GM19240 (cell line): ENCODE measurements around the gene CHDH.

Source experiments
- DNase-seq: peaks from one replicate; pipeline ENCODE4 v3.0.0; 2011; ENCODE audit warnings: low spot score; ENCODE audit not compliant: insufficient read length

CHDH gene

DNA sequence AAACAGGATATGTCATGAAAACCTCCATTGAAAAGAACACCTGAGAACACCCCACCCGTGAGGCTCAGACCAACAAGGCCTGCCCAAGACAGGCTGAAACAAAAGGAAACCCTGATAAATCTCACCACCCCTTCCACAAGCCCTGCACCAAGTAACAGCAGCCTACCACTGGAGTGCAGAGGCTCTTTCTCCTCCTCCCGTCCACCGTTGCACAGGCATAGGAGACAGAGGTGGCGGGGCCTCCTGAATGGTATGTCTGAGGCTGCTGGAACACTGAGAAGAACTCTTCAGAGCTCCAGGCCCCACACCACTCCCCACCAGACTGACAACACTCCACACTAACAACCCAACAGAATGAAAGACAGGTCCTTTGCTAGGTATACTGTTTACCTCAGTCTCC, 21.4 kb downstream of the CHDH start:
- DNase-seq: no peak

DNA sequence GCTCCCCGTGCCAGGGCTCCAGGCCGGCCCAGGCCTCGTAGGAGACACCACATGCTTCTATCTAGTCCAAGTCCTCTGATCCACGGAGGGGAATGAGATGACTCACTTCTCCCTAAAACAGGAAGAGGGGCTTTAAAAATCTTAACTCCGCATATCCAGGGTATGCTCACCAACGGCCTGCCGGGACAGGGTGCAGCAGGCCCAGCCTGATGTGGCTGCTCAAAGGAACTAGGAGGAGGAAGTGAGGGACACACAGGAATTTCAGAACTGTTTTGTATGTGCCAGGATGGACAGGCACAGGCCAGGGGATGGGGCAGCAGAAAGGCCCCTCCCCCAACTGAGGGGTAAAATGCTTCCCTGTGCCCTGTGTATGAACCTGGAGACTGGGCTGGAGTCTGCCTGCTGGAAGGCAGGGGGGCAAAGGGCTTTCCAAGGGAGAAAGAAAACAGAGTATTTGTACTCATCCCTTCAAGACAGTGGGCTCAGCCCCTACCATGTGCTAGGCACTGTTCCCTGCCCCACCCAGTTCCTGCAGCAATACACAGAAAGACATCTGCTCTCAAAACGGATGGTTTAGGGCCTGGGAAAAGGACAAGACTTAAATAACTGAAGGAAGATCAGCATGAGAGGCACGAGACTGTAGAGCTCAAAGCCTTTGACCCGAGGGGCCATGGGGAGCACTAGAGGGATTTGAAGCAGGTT, 22.1 kb downstream of the CHDH start:
- no peak for DNase-seq

DNA sequence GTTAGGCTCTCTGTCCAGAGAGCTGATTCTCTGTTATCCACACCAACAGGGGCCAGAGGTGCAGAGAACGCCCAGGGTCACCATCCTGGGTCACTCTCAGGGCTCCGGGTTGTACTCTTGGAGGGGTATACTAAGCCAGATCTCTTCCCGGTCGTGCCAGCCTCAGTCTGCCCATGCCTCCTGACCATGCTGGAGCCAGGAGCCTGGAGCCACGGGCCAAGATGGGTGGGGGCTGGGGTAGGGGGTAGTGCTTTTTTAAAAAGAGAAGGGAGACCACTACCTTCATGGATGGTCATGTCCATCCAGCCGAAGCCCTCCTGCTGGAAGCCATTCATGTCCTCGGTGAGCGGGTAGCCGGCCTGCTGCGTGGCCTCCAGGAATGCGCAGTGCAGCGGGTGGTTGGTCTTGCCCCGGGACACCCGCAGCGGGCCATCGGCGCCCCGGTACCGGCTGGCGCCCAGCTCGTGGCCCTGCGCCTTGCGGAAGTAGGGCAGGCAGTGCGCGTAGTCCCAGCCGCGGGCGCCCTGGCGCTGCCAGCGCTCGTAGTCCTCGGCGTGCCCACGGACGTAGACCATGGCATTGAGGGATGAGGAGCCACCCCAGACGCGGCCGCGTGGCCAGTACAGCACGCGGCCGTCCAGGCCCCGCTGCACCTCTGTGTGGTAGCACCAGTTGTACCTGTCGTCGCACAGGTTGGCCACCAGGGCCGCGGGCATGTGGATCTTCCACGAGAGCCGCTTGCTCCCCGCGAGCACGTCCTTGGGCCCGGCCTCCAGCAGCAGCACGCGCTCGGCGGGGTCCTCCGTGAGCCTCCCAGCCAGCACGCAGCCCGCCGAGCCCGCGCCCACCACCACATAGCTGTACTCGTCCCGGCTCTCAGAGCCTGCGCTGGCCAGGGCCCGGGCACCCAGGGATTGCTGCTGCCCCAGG, 22.9 kb downstream of the CHDH start:
- DNase-seq: no peak

DNA sequence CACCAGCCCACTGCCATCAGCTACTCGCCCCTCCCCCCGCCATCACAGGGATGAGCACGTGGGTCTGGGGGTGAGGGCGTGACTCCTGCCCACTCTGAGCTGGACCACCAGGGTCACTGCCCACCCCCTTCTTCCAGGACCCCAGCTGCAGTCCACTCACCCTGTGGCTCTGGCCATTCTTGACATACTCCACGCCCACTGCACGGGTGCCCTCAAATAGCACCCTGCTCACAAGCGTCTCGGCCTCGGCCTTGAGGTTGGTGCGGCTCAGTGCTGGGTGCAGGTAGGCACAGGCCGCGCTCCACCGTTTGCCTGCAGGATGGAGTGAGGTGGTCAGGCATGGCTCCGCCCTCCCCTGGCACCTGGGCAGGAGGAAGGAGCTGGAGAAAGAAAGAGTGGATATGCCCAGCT, 23.9 kb downstream of the CHDH start:
- no peak for DNase-seq

DNA sequence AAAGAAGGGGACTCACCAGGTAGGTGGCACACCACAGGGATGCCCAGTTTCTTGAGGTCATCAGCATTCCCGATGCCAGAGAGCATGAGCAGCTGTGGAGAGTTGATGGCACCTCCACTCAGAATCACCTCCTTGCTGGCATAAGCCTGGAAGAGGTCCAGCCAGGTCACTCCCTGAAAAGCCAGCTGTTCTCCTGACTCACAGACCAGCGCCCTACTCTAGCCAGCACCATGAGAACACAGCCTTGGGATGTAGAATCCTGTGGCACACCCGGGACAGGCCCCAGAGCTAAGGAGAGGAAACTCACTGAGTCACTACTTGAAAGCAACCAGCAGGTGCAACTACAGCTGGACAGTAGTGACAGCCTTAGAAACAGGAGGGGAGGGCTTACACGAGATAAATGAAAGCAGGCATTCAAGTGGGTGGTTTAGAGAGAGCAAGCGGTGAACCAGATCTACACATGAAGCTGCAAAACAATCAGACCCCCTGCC, 24.5 kb downstream of the CHDH start:
- DNase-seq: no peak

DNA sequence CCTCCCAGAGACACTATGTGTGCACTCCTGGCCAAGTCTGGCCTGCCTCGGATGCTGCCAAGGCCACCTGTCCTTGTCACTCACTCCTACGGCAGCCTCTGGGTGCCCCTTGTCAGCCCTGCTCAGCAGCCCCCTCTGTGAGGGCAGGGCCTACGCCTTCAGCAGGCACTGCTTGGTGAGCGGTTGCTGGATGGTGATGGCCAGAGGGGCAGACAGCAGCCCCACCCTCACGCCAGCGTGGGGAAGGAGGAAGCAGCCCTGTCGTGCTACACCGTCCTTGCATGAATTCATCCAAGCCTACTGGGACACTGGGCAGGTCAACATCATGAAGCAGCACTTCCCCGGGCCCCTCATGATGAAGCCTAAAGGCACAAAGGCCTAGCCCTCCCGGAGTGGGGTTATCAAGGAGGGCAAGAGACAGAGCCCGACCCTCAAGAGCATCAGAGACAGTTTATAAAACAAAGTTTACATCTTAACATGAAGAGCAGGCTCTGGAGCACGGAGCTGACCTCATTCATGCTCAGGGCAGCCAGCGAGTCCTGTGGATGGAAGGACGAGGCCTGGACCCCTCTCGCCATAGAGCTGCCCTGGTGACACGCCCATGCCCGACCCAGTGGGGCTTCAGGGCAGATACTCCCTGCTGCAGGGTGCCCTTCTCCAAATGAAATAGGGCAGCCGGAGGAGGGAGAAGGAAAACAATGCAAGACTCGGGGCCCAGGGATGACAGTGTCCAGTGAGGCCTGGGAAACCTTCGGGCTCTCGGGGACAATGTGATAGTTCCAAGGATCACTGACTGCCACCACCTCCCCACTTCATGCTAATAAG, 25.3 kb downstream of the CHDH start:
- DNase-seq: no peak

DNA sequence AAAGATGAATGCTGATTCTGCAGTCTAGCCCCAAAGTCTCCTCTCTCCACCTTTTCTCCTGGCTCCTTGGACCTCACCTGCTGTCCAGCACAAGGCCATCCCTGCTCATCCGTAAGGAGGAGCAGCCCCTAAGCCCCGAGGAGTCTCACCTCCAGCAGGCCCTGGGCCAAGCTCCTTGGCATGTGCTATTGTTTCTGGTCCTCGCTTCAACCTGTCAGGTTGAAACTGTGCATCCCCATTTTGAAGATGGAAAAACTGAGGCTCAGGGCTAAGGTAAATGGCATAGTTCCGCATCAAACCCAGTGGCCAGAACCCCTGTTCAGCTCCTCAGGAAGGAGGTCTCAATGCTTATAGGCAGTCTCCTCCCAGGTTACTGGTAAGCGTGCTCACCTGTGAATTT, 26.1 kb downstream of the CHDH start:
- DNase-seq: no peak

DNA sequence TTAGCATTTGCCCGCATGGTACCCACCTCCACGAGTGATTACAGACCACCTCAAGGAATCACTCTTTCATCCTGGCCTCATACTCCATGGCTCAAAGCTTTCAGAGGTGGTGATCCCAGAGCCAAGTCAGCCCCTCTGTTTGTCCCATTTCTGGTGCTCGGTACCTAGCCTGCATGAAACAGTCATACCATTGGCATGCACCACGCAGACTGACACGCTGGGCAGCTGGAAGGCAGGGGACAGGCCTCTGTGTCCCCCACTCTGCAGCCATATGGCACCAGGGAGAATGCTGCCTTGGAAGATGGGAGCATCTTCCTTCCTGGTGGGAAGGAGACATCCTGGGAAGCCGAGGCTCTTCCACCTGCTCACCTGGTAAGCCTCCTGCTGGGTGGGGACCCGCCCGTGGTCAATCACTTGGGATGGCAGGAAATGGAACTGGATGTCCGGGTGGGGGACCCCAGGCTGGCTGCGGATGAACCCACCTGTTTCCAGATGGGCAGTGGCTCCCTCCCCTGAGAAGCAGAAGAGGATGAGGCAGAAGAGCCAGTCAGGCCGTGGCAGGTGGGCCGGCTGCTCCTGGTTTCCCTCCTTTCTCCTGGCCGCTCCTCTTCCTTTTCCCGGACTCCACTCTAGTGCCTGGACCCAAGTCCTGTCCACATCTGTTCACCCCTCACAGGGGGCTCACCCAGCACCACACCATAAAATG, 26.9 kb downstream of the CHDH start:
- DNase-seq: no peak

DNA sequence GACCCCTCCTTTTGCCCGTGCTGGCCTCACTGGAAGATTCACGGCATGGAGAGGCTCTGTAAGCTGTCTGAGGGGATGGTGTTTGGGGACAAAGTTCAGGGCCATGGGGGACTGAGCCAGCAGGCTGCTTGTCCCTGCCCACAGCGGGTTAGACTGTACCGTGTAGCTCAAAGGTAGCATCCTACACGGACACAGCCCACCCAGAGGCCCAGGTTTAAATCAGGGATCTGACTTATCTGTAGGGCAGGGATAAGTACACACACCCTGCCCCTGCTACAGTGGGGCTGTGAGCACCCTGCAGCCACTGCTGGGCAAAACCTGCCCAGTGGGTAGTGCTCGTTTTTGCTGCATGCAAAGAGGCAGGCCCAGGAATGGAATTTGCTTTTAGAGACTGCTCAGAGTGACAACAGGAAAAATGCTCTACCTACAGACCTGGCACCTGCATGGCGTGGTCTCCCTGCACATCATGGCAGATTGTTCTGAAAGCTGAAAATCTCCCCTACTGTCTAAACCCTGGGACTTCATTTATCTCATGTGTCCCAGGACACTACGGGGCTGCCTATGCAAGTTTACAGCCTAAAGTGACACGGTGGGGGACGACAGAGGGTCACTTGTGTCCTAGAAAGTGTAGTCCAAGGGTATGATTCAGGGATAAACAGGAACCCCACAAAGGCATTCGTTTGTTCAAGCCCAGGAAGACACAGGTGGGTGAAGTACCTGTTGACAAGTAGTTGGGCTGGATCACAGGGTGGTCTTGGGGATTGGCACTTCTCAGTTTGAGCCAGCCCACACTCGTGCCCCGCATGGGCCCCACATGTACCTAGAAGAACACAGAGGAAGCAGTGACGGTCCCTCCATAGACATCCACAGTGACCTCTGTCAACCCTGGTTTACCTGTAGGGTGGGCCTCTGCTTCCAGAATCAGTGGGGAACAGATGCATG, 27.7 kb downstream of the CHDH start:
- DNase-seq: no peak

DNA sequence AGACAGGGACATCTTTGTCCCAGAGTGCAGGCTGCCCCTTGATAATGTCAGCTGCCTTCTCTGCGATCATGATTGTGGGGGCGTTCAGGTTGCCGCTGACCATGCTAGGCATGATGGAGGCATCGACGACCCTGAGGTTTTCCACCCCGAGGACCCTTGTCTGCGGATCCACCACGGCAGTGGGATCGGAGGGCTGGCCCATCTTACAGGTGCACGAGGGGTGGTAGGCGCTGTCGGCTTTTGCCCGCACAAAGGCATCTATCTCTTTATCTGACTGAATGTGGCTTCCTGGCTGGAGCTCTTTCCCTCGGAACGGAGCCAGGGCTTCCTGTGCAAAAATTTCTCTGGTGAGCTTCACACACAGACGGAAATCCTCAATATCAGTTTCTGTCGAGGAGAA, 28.4 kb downstream of the CHDH start:
- DNase-seq: no peak

DNA sequence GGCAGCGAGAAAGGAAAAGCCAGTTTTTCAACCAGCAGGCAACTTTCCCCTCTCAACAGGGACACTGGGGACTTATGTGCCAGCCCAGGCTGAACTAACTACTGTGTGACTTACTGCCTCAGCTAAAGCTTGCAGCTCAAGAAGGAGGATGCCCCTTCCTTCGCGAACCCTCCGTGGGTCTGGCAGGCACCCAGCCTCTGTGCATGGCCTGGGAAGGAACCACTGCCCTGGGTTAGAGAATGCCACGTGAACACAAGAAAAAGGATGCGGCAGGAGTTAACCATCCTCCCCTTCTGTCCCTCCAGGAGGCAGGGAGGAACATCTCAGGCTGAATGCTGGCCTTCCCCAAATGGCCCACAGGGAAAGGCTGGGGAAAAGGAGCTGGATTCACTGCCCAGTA, 29.0 kb downstream of the CHDH start:
- DNase-seq: no peak

DNA sequence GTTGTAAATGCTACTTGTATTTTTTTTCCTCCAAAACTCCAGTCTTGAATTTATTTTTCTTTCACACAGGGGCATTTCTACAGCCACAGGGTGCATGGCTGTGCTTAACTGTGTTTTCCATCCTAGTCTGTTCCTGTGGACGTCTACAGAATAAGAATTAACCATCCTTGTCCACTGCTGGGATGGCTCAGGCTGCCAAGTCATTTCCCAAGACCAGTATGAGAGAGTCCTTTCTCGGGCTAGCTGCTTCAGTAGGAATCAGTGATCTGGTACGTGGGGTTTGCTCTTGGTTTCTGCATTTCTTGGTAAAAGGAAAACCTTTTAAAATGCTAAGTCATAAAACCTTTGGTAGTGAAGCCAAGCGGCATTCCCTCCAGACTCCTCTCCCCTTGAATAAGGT, 29.8 kb downstream of the CHDH start:
- DNase-seq: no peak

DNA sequence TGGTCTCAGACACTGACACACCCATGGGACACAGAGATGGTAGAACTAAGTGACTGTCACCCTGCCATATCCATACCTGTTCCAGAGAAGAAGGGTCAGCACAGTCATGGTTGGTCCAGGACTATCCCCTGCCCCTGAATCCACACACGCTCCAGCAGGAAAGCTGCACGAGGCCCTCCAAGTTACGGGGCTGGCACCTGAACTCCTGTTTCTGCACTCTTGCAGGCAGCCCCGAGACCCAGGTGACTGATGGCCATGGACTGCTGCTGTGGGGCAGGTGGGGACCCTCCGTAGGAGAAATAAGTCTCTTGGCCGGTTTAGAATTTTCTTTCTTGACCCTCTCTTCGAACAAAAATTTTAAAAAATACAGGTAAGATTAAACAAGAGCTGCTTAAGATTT, 30.6 kb downstream of the CHDH start:
- DNase-seq: no peak

DNA sequence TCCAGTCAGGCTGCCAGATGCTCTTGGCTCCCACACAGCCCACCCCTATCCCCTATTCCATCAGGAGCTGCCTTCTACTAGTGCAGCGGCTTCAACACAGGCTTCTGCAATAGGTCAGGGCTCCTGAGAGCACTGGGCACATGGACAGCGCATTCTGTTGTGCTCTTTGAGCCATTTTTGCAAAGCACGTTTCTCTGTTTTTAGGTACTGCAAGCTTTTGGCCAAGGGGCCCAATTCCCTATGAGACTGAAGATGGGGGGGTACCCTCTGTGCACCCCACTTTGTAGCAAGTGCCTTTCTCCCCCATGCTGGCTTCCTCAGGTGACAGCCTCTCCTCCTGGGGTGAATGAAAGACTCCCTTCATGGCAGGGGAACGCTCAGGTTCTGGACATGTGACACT, 31.2 kb downstream of the CHDH start:
- no peak for DNase-seq

DNA sequence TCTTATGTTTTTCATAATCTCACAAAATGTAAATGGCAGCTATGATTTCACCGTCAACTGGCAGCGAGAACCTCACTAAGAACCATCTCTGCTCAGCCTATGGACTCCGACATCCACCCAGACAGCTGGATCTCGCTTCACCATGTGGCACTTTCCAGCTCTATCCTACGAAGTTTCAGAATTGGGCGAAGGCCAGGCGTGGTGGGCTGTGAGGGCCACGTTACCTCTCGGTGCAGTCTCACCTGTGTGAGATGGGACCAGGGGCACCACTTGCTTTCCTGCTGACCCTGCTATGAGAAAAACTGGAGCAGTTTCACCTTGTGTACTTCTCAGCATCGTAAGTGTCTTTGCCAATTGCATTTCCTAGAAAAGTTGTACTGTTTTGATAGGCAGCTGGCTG, 32.3 kb downstream of the CHDH start:
- DNase-seq: no peak

DNA sequence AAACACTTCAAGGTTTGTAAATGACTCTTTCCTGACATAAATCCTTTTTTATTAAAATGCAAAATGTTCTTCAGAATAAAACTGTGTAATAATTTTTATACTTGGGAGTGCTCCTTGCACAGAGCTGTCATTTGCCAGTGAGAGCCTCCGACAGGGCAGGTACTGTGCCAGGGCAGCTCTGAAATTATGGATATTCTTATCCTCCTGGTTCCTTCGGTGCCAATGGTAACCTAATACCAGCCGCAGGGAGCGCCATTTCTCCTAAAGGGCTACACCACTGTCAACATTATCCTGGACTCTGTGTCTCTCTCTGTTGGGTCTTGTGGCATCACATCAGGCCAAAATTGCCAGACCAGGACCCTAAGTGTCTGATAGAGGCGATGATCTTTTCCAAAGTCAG, 33.0 kb downstream of the CHDH start:
- DNase-seq: no peak

DNA sequence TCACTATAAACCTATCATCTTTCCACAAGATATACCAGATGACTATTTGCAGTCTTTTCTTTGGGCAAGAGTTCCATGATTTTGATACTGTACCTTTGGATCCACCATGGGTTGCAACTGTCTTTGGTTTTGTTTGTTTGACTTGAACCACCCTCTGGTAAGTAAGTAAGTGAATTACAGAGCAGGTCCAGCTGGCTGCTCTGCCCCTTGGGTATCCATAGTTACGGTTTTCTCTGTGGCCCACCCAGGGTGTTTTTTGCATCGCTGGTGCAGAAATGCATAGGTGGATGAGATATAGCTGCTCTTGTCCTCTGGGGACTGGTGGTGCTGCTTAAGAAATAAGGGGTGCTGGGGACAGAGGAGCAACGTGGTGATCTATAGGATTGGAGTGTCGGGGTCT, 33.8 kb downstream of the CHDH start:
- no peak for DNase-seq

DNA sequence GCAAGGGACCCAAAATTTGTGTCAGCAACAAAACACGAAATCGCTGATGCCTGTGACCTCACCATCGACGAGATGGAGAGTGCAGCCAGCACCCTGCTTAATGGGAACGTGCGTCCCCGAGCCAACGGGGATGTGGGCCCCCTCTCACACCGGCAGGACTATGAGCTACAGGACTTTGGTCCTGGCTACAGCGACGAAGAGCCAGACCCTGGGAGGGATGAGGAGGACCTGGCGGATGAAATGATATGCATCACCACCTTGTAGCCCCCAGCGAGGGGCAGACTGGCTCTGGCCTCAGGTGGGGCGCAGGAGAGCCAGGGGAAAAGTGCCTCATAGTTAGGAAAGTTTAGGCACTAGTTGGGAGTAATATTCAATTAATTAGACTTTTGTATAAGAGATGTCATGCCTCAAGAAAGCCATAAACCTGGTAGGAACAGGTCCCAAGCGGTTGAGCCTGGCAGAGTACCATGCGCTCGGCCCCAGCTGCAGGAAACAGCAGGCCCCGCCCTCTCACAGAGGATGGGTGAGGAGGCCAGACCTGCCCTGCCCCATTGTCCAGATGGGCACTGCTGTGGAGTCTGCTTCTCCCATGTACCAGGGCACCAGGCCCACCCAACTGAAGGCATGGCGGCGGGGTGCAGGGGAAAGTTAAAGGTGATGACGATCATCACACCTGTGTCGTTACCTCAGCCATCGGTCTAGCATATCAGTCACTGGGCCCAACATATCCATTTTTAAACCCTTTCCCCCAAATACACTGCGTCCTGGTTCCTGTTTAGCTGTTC, 34.9 kb downstream of the CHDH start:
- no peak for DNase-seq

DNA sequence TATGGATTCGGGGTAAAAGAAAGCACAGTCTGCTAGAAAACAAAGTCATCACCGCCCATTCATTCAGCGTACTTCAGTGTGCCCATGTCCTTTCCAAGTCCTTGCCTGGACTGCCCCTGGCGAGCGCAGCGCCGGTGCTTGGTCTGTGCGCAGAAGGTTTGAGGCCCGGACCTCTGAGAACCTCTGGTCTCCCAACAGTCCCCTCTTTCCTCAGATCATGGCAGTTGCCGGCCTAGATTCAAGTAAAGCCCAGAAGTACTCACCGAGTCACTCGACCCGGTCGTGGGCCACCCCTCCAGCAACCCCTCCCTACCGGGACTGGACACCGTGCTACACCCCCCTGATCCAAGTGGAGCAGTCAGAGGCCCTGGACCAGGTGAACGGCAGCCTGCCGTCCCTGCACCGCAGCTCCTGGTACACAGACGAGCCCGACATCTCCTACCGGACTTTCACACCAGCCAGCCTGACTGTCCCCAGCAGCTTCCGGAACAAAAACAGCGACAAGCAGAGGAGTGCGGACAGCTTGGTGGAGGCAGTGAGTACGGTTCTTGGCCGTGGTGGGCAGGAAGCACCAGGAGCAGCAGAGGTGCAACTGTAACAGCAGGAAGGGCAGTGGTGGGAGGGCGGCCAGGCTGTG, 36.3 kb downstream of the CHDH start:
- DNase-seq: no peak
